HUES64 (cell line): Measurements from ENCODE around the gene SPATA9.

Experiments used
- H3K27ac ChIP-seq: 2 replicates; pipeline ENCODE4 v1.7.0; 2013; ENCODE audit warnings: low read depth, low read length, inconsistent platforms
- H3K27me3 ChIP-seq: 2 replicates; pipeline ENCODE4 v1.6.1; 2013; ENCODE audit warnings: mild to moderate bottlenecking, low read length; ENCODE audit not compliant: insufficient read depth
- H3K36me3 ChIP-seq: 2 replicates; pipeline ENCODE4 v1.6.1; 2013; ENCODE audit warnings: mild to moderate bottlenecking, low read length; ENCODE audit not compliant: insufficient read depth
- H3K4me1 ChIP-seq: 2 replicates; pipeline ENCODE4 v1.6.1; 2013; ENCODE audit warnings: mild to moderate bottlenecking, low read length, moderate library complexity; ENCODE audit not compliant: insufficient read depth
- H3K4me3 ChIP-seq: 2 replicates; pipeline ENCODE4 v1.5.1; 2013; ENCODE audit warnings: mild to moderate bottlenecking, low read length, moderate library complexity
- H3K9ac ChIP-seq: 2 replicates; pipeline ENCODE4 v1.6.1; 2013; ENCODE audit warnings: mild to moderate bottlenecking, low read depth, low read length
- H3K9me3 ChIP-seq: 2 replicates; pipeline ENCODE4 v1.6.1; 2013; ENCODE audit warnings: low read depth, low read length; ENCODE audit not compliant: insufficient read depth
- WGBS: fragments of 150-250, 120-280 bp; methylation state at CpG from one replicate; pipeline ENCODE4 v1.1.7; 2013; ENCODE audit warnings: missing lambda C conversion rate; 5-methylcytosine and 5-hydroxymethylcytosine counted together

The SPATA9 gene

DNA sequence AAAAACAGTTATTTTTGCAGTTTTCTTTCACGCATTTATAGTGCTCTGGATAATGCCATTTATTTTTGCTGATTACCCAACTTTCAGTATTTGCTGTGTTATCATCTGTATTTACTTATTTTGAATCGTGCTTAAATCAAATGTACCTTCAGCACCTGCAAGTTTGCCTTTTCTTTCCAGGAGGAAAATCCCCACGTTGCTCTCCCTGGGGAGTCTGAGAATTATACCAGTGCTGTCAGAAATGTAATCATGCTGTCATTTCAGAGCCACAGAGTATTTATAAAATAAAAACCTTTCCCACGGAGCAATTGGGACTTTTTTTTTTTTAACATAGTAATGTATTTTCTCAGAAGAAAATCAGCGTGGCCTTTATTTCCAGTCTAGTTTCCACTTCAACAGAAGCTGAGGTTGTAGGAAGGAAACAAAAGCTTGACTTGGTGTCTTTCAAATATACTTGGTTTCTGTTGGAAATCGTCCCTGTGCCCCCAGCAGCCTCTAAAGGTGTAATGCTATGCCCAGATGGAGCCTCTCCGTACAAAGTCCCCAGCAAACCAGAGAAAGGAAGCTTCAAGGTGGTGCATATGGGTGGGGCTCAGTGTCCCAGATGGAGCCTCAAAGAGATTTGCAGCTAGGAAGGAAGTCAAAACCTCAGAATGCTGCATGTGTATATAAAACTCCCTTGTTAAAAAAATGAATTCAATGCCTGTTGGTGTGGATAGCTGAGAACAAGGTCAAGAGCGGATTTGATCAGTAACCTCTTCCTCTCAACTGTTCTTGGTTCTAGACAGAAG, 60.8 kb downstream of the SPATA9 start:
- Histone ChIP-seq H3K9me3 (no peaks in the 10 kb centered on the region), H3K4me3 (peak overlapping the region; percentile 52), H3K27me3 (peaks cover 68% of the 10 kb centered on the region), H3K9ac (no peak overlapping the region), H3K27ac (no peak overlapping the region), H3K4me1 (no peaks in the 10 kb centered on the region), H3K36me3 (no peaks in the 10 kb centered on the region)
- WGBS, result 78% methylated on average over 7 of the region's 8 CpGs

DNA sequence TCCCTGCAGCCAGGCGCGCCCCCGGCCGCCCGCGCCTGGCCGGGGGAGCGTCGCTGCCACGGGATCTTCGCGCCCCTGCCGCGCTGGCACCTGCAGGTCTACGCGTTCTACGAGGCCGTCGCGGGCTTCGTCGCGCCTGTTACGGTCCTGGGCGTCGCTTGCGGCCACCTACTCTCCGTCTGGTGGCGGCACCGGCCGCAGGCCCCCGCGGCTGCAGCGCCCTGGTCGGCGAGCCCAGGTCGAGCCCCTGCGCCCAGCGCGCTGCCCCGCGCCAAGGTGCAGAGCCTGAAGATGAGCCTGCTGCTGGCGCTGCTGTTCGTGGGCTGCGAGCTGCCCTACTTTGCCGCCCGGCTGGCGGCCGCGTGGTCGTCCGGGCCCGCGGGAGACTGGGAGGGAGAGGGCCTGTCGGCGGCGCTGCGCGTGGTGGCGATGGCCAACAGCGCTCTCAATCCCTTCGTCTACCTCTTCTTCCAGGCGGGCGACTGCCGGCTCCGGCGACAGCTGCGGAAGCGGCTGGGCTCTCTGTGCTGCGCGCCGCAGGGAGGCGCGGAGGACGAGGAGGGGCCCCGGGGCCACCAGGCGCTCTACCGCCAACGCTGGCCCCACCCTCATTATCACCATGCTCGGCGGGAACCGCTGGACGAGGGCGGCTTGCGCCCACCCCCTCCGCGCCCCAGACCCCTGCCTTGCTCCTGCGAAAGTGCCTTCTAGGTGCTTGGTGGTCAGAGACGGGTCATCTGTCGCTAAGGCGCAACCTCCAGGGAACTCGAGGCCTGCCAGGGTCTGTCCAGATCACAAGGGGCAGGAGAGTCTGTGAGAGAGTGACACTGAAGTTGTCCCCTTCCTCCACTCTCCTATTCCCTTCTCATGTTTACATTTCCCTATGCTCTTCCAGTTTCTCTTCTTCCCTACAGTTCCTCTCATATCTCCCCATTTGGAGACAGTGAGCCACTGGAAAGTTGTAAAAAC, 61.6 kb downstream of the SPATA9 start:
- peak overlapping the region; percentile 57 for H3K9ac ChIP-seq
- H3K36me3 ChIP-seq, result no peaks in the 10 kb centered on the region
- H3K4me3 ChIP-seq, result peak overlapping the region; percentile 52
- WGBS, result 2% methylated on average over 92 of the region's 92 CpGs
- H3K27me3 ChIP-seq, result peaks cover 69% of the 10 kb centered on the region
- H3K9me3 ChIP-seq, result no peaks in the 10 kb centered on the region
- H3K27ac ChIP-seq, result no peak overlapping the region
- no peaks in the 10 kb centered on the region for H3K4me1 ChIP-seq

DNA sequence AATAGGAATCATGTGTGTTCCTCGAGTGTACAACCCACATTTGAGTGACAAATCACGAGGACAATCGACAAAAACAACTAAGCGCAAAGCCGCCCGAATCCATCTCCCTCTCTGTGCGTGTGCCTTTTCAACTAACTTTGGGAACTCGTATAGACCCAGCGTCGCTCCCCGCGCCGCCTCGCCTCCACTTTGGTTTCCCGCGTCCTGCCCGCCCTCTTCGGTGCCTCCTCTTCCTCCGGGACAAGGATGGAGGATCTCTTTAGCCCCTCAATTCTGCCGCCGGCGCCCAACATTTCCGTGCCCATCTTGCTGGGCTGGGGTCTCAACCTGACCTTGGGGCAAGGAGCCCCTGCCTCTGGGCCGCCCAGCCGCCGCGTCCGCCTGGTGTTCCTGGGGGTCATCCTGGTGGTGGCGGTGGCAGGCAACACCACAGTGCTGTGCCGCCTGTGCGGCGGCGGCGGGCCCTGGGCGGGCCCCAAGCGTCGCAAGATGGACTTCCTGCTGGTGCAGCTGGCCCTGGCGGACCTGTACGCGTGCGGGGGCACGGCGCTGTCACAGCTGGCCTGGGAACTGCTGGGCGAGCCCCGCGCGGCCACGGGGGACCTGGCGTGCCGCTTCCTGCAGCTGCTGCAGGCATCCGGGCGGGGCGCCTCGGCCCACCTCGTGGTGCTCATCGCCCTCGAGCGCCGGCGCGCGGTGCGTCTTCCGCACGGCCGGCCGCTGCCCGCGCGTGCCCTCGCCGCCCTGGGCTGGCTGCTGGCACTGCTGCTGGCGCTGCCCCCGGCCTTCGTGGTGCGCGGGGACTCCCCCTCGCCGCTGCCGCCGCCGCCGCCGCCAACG, 62.5 kb downstream of the SPATA9 start, which contains the start of gene GPR150:
GPR150 (plus strand) TSS at position 58 of the 840 bp plus-strand sequence; CDS start at position 247, 189 bp downstream.
- Histone ChIP-seq H3K36me3 (no peaks in the 10 kb centered on the region), H3K4me1 (no peaks in the 10 kb centered on the region), H3K9me3 (no peaks in the 10 kb centered on the region), H3K27me3 (peaks cover 69% of the 10 kb centered on the region), H3K27ac (no peak within 1 kb of the TSS), H3K9ac (peak within 1 kb of the TSS; percentile 57), H3K4me3 (peak within 1 kb of the TSS; percentile 52)
- under 1% methylated on average over 85 of the region's 85 CpGs for WGBS

DNA sequence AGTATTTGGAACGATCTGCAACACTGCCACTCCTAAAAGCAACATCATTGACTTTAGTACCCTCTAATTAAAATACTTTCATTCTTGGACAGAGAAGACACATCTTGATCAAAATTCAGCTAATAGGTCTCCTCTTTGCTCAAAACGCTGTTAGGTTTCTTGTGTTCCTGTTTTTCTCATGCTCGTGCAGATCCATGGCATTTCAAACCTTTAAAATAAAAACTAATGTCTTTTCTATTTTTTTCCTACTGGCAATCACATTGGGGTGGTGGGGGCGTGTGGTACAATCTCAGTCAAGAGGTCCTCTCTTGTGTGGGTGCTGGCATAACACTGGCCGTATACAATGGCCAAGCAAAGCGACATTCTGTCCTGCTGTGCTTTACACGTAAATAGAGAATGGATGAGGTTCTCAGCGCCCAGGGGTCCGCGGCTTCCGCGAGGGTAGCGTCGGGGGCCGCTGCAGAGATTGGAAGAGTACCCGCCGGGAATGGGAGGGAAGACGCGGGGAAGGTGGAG, 63.2 kb downstream of the SPATA9 start:
- Histone ChIP-seq H3K9ac (no peak overlapping the region), H3K4me3 (peak overlapping the region; percentile 52), H3K9me3 (no peaks in the 10 kb centered on the region), H3K27me3 (peaks cover 69% of the 10 kb centered on the region), H3K36me3 (no peaks in the 10 kb centered on the region), H3K4me1 (no peaks in the 10 kb centered on the region), H3K27ac (no peak overlapping the region)
- WGBS, result 15% methylated on average over 19 of the region's 19 CpGs

DNA sequence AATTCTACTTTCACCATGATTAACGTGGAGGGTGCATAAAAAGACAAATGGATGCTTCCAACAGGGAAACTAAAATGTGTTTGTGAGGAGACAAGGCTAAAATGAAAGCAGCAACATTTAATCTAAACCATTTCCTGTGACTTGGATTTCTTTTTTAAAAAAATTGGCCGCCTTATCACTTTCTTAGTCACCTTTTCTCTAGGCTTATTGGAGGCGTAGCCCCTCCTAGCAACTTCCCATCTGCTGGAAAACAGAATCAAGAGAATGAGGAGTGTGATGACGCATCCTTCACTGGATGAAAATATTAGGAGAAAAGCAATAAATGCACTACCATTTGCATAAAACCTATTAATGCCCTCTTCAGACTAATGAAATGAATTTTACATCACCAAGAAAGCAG, 63.7 kb downstream of the SPATA9 start:
- 96% methylated on average over 2 of the region's 4 CpGs for WGBS
- Histone ChIP-seq H3K36me3 (no peaks in the 10 kb centered on the region), H3K4me3 (no peak overlapping the region), H3K27me3 (peaks cover 69% of the 10 kb centered on the region), H3K4me1 (no peaks in the 10 kb centered on the region), H3K27ac (no peak overlapping the region), H3K9ac (no peak overlapping the region), H3K9me3 (no peaks in the 10 kb centered on the region)

DNA sequence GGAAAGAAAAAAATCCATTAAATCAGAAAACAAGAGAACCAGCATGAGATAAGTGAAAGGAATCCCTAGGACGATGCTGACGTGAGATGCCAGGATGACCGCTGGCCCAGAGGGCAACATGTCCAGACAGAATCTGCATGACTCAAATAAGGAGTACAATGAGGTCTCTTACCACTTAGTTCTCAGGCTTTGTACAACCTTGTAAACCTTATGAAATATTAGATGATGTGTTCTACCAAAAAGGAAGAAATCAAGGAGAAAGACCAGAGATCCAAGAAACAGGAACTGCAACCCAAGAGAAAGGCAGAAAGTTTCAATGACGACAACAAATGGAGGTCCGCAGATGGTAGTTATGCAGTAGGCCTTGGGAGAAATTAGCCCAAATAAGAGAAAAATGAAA, 65.7 kb downstream of the SPATA9 start:
- Histone ChIP-seq H3K4me1 (no peaks in the 10 kb centered on the region), H3K27ac (no peak overlapping the region), H3K4me3 (no peak overlapping the region), H3K27me3 (peaks cover 51% of the 10 kb centered on the region), H3K9ac (no peak overlapping the region), H3K36me3 (no peaks in the 10 kb centered on the region), H3K9me3 (peaks cover 4% of the 10 kb centered on the region; the same call in 1 of the 2 replicates)
- 87% methylated on average over 5 of the region's 5 CpGs for WGBS

DNA sequence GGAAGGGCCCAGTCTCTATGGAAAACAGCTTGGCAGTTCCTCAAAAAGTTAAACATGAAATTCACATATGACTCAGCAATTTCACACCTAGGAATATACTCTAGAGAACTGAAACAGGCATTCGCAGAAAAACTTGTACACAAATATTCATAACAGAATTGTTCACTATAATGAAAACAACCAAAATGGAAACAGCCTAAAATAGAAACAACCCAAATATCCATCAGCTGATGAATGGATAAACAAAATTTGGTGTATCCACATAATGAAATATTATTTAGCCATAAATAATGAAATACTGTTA, 67.7 kb downstream of the SPATA9 start:
- WGBS, result 100% methylated on average over 1 of the region's 1 CpG
- H3K4me3 ChIP-seq, result no peak overlapping the region
- H3K9me3 ChIP-seq, result peaks cover 4% of the 10 kb centered on the region; the same call in 1 of the 2 replicates
- no peaks in the 10 kb centered on the region for H3K36me3 ChIP-seq
- no peaks in the 10 kb centered on the region for H3K4me1 ChIP-seq
- H3K27me3 ChIP-seq, result peaks cover 31% of the 10 kb centered on the region
- no peak overlapping the region for H3K27ac ChIP-seq
- H3K9ac ChIP-seq, result no peak overlapping the region

DNA sequence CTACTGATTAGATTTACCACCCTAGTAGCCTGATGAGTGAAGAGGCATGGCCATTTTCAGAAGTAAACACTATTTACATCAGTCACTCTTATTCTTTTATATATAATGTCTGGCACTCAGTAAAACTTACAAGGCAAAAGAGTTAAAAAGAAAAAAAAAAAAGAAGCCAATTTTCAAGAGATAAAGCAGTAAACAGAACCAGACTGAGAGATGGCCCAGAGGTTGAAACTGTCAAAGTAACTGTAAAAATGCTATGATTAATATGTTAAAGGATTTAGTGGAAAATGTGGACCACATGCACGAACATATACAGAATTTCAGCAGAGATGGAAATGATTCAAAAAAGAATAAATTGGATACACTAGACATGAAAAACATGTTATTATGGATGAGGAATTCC, 69.3 kb downstream of the SPATA9 start:
- 80% methylated on average over 1 of the region's 1 CpG for WGBS
- Histone ChIP-seq H3K4me3 (no peak overlapping the region), H3K27me3 (peaks cover 15% of the 10 kb centered on the region), H3K9me3 (peaks cover 4% of the 10 kb centered on the region; the same call in 1 of the 2 replicates), H3K27ac (no peak overlapping the region), H3K36me3 (no peaks in the 10 kb centered on the region), H3K4me1 (no peaks in the 10 kb centered on the region), H3K9ac (no peak overlapping the region)

DNA sequence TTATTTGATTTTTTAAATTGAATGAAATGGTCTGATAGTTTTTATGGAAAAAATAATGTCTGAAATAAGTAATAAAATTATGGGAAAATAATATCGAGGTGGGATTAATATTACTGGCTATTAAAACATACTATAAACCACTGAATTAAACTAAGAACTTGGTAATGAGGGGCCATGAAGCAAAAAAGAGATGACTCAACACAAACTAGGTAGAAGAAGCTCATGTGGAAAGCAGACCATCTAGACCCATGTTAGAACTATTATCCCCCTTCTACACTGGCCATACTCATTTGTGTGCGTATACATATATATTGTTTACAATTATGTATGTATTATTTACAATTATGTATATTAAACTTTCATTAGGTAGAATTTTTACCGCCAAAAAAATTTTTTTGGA, 71.4 kb downstream of the SPATA9 start:
- no peak overlapping the region for H3K27ac ChIP-seq
- no peaks in the 10 kb centered on the region for H3K36me3 ChIP-seq
- no peaks in the 10 kb centered on the region for H3K4me1 ChIP-seq
- 85% methylated on average over 1 of the region's 3 CpGs for WGBS
- H3K9ac ChIP-seq, result no peak overlapping the region
- no peaks in the 10 kb centered on the region for H3K27me3 ChIP-seq
- H3K4me3 ChIP-seq, result no peak overlapping the region
- peaks cover 4% of the 10 kb centered on the region; the same call in 1 of the 2 replicates for H3K9me3 ChIP-seq

DNA sequence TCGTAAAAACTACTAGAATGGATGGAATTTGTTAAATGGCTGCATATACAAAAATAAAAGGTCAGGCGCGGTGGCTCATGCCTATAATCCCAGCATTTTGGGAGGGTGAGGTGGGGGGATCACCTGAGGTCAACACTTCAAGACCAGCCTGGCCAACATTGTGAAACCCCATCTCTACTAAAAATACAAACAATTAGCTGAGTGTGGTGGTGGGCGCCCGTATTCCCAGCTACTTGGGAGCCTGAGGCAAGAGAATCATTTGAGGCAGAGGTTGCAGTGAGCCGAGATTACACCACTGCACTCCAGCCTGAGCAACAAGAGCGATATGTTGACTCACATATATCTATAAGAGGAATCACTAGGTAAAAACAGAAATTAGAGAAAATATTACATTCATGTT, 72.2 kb downstream of the SPATA9 start:
- H3K4me3 ChIP-seq, result no peak overlapping the region
- H3K9ac ChIP-seq, result no peak overlapping the region
- no peaks in the 10 kb centered on the region for H3K36me3 ChIP-seq
- no peaks in the 10 kb centered on the region for H3K4me1 ChIP-seq
- H3K27me3 ChIP-seq, result no peaks in the 10 kb centered on the region
- 96% methylated on average over 6 of the region's 7 CpGs for WGBS
- H3K27ac ChIP-seq, result no peak overlapping the region
- peaks cover 4% of the 10 kb centered on the region; the same call in 1 of the 2 replicates for H3K9me3 ChIP-seq
